Muscle of back (tissue), 13 donors: Measurements from ENCODE around the gene NOP10. TPM values are rescaled to one million over a fixed set of nuclear protein-coding genes. Genes with fewer than 3 reads are reported as not detected.
A peak's percentile ranks its signal among the peaks of the same experiment; 100 is the strongest.
"Not testable (repeated sequence)": the region's sequence is repeated elsewhere in the genome, so short reads cannot be mapped to it uniquely, and the experiment has no call there.

Source experiments
- DNase-seq, 3 donors: peaks; one replicate each; pipeline versions ENCODE4 v3.0.0 to v3.0.0-alpha.2; 2013
- long read RNA-seq, 9 donors: transcript quantifications; one replicate each; lab custom pipeline, GENCODE V29; 2026
- polyA plus RNA-seq, 10 donors: library from polyadenylated mRNA; unstranded; fragments of 120-200 nt; gene quantifications; one replicate each; pipeline ENCODE4 v1.2.1, GENCODE V29; 2013; ENCODE audit not compliant: insufficient read length in 10 of 10

NOP10 gene
- 100 to 1,000 TPM in 6 of 10 donors, 10 to 100 TPM in 4; 85.2 to 113 (median 101) TPM for polyA plus RNA-seq
- long read RNA-seq, donor 1, transcript NOP10-201 (2 exons, 554 nt): major isoform, 78 of 86 reads
- long read RNA-seq, donor 1, partial matches to known transcripts: 8 of 86 reads
- long read RNA-seq, donor 1, other reads (novel, unspliced or antisense): 0 of 86 reads
- long read RNA-seq, donor 2, transcript NOP10-201 (2 exons, 554 nt): major isoform, 86 of 87 reads
- long read RNA-seq, donor 2, partial matches to known transcripts: 0 of 87 reads
- long read RNA-seq, donor 2, other reads (novel, unspliced or antisense): 0 of 87 reads
- long read RNA-seq, donor 3: 0 reads
- long read RNA-seq, donor 4, transcript NOP10-201 (2 exons, 554 nt): major isoform, 69 of 69 reads
- long read RNA-seq, donor 4, partial matches to known transcripts: 0 of 69 reads
- long read RNA-seq, donor 4, other reads (novel, unspliced or antisense): 0 of 69 reads
- long read RNA-seq, donor 5, transcript NOP10-201 (2 exons, 554 nt): major isoform, 132 of 140 reads
- long read RNA-seq, donor 5, partial matches to known transcripts: 8 of 140 reads
- long read RNA-seq, donor 5, other reads (novel, unspliced or antisense): 0 of 140 reads
- long read RNA-seq, donor 6, transcript NOP10-201 (2 exons, 554 nt): major isoform, 93 of 93 reads
- long read RNA-seq, donor 6, partial matches to known transcripts: 0 of 93 reads
- long read RNA-seq, donor 6, other reads (novel, unspliced or antisense): 0 of 93 reads
- long read RNA-seq, donor 7, transcript NOP10-201 (2 exons, 554 nt): major isoform, 75 of 75 reads
- long read RNA-seq, donor 7, partial matches to known transcripts: 0 of 75 reads
- long read RNA-seq, donor 7, other reads (novel, unspliced or antisense): 0 of 75 reads
- long read RNA-seq, donor 8, transcript NOP10-201 (2 exons, 554 nt): major isoform, 80 of 80 reads
- long read RNA-seq, donor 8, partial matches to known transcripts: 0 of 80 reads
- long read RNA-seq, donor 8, other reads (novel, unspliced or antisense): 0 of 80 reads
- long read RNA-seq, donor 9, transcript NOP10-201 (2 exons, 554 nt): major isoform, 13 of 13 reads
- long read RNA-seq, donor 9, partial matches to known transcripts: 0 of 13 reads
- long read RNA-seq, donor 9, other reads (novel, unspliced or antisense): 0 of 13 reads

DNA sequence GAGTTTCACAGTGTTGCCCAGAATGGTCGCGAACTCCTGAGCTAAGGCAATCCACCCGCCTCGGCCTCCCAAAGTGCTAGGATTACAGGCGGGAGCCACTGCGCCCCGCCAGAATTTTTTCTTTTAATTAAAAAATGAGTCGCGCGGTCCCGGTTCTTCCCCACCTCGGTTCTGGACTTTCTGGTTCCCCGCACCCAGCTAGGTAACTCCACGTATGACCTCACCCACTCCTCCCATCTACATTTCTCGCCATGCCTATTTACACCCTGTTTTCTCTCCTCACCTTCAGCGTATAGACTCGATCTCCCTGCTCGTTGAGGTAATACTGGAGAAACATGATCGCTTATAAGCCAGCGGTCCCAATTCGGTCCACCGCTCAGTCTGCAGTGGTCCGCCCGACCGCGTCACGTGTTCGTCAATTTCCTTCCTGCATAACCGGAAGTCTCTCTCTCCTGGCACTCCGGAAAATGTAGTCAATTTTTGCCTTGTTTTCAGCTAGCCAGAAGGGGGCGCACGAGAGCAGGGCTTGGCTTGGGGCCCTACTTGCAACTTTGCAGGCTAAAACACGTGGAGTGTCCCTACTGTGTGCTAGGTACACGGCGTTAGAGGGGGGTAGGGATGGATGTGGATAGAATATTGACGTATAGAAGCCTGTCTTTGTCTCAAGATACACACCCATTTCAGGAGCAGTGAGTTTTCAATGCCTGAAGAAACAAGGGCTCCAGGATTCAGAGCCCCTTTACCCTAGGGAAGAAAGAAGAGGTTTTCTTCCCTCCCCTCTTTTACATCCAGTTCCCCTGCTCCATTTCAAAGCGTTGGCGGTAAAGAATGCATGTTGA, at the start of gene NOP10, which contains the start of gene NUTM1:
Gene NOP10, minus strand, starts transcription at position 400 of the 839 bp plus-strand sequence. Its CDS starts 63 bp downstream, at position 337.
Gene NUTM1, plus strand, starts transcription at position 579 of the 839 bp plus-strand sequence. CDS start 382 bp downstream, outside the sequence.
- DNase-seq: peak; percentile 90 to 97 (median 94)

DNA sequence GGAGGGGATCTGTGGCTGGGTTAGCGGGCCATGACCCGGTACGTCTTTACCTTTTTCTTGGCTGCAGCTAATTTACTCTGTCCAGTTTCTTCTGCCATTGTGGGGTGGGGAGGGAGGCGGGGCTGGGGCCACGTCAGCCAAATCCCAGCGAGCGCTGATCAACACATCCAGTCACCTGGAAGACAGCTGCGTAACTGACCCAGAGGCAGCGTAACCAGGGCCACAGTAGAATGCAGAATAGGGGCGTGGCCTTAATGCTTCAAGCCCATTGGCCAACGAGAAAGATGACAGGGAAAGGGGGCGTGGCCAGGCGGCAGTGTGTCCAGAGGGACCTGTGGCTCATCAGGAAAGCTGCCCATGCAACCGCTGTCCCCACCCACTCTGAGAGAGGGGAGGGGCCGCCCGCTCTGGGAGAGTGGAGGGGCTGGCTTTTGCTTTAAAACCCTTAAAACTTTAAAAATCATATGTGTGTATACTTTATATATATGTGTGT, 46.7 kb upstream of the NOP10 start:
- not testable (repeated sequence) for DNase-seq

DNA sequence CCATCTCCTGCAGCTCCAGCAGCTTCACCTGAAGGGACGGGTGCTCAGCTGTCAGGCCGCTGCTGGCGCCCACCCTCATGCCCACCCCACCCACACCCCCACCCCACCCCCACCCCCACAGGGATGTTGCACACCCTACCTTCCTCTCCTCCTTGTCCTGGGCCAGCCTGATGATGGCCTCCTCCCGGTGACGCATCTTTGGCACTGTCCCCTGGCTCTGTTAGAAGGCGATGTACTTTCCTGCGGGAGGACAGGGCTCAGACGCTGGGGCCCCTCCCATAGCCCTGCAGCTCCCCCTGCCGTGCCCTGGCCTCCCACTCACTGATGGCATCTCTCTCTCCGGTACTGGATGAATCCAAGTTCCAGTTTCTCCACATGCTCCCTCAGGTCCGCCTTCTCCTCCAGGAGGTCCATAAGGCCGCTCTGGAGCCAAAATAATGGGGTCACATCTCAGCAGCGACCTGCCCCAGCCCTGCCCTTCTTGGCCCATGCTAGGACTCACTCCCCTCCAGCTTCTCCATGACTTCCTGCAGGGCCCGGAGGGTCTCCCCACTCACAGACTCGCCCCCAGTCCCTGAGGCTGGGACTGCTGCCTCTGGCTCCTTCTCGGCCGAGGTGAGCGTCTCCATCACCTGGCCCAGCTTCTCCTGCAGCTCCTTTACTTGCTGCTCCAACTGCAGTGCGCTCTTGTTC, 39.0 kb upstream of the NOP10 start:
- not testable (repeated sequence) for DNase-seq

DNA sequence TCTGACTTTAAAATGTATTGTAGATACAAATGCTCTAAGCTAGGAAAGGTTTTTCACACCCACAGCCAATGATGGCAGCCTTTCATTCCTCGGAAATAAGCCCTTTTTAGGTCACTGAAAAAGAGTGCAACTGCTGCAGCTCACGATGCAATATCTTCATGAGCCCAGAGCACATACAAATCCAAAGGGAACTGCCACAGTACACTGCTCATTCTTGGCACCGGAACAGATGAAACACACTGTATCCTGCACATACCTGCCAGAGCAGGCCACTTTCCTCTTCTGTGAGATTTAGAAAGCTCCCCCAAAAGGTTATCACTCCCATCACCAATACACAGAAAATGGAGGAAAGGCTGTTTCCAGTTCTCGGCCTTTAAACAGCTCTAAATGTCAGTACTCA, 37.6 kb upstream of the NOP10 start:
- not testable (repeated sequence) for DNase-seq

DNA sequence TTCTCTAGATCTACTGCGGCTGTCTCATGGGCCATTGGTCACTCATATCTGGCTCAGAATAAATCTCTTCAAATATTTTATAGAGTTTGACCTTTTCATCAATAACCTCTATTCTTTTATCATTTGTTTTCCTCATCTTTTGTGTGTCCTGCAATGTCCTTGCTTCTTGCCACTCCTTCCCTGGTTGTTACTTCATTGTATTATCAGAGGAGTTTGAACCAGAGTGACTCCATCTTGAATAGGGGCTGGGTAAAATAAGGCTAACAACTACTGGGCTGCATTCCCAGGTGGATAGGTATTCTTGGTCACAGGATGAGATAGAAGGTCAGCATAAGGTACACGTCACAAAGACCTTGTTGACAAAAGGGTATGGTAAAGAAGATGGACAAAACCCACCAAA, 33.9 kb upstream of the NOP10 start:
- no peak for DNase-seq

DNA sequence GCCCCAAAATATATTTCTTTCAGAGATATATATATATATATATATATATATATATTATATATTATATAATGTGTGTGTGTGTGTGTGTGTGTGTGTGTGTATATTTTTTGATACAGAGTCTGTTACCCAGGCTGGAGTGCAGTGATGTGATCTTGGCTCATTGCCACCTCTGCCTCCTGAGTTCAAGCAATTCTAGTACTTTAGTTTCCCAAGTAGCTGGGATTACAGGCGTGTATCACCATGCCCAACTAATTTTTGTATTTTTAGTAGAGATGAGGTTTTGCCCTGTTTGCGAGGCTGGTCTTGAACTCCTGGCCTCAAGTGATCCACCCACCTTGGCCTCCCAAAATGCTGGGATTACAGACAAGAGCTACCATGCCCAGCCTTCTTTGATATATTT, 32.6 kb upstream of the NOP10 start:
- not testable (repeated sequence) for DNase-seq

DNA sequence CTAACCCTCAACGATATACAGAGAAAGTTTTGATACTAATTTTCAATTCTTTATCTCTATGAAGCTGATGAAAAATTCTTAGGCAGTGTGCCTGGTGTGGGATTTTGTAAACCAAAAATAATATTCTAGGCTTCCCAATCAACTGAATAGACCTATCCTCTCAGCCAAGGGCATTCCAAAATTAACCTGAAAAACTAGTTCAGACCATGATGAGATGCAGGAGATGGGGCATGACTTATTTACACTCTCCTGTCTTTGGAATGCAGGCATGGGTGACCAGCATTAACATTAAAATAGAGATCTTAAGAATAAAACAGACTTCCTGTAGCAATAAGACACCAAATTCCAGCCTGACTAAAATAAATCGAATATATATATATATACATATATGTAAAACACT, 31.9 kb upstream of the NOP10 start:
- DNase-seq: no peak

DNA sequence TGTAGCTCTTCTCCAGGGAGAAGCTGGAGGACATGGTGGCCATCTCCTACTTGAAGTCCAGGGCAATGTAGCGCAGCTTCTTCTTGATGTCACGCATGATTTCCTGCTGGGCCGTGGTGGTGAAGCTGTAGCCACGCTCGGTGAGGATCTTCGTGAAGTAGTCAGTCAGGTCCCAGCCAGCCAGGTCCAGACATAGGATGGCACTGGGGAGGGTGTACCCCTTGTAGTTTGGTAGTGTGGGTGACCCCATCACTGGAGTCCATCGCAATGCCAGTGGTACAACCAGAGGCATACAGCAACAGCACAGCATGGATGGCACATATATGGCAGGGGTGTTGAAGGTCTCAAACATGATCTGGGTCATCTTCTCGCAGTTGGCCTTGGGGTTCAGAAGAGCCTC, 31.0 kb upstream of the NOP10 start:
- no peak for DNase-seq

DNA sequence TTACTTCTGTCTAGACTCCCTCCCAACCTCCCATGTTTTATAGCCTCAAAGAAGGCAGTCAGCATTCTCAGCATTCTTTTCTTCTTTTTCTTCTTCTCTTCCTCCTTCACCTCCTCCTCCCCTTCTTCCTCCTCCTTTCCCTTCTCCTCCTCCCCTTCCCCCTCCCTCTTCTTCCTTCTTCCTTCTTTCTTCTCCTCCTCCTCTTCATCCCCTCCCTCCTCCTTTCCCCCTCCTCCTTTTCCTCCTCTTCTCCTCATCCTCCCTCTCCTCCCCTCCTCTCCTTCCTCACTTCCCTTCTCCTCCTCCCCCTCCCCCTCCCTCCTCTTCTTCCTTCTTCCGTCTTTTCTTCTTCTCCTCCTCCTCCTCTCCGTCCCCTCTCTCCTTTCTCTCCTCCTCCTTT, 27.7 kb upstream of the NOP10 start:
- no peak for DNase-seq

DNA sequence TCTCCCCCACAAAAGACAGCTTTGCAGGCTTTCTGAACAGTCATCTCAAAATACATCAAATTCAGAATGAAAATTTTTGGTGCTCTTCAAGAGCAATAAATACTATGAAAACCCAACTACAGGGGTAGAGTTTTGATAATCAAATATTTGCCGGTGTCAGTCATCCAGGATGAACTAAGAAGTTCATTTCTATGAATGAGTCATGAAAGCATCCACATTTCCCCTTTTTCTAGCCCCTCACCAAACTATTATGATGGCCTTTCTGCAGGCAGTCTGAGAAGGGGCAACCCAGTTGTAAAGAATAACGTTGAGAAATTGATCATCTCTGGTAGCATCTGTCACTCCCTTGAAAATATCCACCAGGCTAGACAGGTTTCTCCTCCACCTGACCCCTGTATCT, 27.2 kb upstream of the NOP10 start:
- DNase-seq: no peak

DNA sequence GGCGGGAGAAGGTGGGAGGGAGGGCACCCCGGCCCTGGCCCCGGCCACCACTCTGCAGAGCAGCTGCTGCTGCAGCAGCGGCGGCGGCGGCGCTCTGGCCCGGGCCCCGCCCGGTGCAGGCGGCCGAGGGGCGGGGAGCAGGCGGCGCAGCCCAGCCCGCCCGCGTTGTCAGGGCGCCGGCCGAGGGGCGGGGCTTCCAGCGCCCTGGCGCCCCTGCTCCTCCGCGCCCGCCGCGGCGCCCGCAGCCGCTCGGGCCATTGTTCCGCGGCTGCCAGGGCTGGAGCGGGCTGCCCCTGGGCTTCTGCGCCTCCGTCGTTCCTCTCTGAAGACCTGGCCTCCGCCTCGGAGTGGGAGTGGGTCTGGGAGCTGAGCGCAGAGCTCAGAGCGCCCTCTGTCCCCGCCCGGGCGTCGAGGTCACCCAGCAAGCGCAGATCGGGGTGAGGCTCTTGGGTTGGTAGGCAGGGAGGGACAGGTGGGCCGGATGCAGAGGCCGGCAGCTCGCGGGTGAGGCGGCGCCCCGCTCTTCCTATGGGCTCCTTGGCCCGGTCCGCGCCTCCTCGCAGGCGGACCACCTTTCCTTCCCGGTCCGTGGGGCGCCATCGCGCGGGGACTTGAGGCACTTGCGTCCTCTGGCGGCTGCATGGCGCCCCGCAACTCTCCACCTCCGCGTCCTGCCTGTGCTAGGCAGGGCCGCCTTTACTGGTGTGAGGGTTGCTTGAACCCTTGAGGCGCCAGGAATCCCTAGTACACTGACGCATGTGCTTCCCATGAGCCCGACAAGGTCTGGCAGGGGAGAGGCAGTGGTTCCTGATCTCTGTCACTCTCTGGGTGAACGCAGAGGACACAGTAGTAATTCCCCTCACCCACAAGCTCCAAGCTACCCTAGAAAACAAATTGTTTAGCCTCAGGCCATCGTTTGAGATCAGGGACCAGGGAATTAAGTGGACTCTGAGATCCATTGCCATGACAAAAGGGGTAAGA, 24.5 kb upstream of the NOP10 start, which contains the start of gene LPCAT4:
Gene LPCAT4, minus strand, starts transcription at position 96 of the 981 bp plus-strand sequence. CDS start 96 bp downstream, outside the sequence.
- DNase-seq: peak; percentile 79 to 96 (median 91)

DNA sequence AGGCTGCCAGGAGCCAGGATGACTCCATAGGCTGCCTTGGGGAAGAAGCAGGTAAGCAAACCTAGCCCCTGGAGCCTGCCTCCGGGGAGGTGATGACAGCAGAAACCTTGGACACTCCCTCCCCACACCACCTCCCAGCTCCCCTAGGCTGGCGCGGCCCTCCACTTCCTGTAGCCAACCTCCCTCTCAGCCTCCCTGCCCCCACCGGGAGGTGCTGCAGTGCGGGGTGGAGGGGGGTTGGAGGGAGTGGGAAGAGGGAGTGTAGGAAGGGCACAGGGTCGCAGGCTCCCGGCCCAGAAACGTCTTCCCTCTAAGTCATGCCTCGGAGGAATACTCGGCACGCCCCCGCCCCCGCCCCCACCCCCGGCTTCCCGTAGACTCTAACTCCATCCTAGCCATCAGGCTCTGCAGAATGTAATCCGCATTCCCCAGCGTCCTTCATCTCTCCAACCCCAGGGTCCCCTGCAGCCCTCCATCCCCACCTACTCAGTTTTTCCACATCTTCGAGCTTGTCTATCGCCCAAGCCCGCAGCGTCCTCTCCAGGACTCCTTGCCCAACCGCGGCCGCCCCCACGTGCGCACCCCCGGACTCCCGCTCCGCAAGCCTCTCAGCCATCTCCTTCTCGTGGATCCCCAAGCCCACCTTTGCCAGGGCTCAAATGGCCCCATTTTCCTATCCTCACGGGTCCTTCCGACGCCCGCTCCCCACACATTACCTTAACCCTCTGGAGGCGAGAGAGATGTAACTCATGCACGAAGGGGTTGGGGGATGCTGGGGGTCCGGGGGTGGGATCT, 23.5 kb upstream of the NOP10 start:
- DNase-seq: peak; percentile 41 to 70 (median 41)

DNA sequence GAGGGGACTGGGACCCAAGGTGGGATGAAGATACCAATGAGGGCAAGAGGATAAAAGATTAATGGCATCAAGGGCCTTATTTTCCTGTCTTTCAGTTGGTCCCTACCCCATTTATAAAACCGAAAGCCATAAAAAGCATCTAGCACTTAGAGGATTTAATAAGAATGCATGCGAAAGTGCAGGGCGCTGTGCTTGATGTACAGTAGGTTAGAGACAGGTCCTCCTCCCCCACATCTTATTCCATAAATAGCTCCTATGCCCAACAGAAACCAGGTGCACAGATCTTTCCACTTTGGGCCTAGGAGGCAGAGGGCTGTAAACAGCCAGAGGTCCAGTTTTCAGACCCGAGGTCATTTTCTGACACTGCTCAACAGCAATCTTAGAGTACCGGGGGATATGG, 22.9 kb upstream of the NOP10 start:
- DNase-seq: no peak

DNA sequence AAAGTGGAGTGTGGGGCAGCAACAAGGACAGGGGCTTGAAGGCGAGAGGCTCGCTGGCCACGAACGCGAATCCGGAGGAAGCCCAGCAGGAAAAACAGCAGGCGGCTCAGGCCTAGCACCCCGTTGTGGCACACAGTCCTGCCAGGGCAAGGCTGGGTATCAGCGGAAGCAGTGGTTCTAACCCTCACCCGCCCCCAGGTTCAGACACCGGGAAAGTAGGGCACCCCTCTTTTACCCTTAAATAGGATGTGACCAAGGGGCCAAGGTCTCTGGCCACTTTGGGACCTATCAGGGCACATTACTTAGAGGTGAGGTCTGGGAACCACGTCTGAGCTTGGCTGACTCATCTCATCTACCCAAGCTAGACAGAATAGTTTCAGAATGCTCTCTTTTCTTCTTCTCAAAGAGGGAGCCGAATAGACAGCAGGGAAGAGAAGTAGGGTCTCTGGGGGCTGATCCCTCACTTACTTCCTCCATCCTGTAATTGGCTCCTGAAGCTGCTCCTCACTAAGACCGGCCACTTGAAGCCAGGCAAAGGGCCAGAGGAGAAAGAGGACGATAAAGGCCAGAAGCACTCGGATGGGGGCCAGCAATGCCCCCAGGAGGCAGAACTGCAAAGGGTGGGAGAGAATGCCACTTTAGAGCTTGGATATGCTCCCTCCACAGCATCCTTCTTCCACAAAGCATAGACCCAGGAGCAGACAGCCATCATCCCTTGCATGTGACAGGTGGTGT, 22.3 kb upstream of the NOP10 start:
- DNase-seq: peak in 1 of 3 donors; percentile 25

DNA sequence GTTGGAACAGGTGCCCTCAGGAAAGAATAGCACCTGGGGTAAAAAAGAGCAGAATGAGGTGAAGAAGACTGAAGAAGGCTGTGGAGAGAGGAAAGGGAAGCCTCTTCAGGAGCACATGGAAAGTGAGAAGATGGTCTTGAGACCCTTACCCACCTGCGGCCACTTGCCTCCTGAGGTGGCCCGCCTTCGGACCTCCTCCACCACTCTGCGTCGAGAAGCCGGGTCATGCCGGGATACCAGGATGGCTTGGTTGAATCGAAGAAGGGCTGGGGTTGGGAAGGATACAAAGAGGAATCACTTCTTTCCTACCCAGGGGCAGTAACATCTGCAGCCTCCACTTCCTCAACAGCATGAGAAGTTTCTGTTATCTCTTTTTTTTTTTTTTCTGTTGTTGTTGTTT, 21.1 kb upstream of the NOP10 start:
- no peak for DNase-seq

DNA sequence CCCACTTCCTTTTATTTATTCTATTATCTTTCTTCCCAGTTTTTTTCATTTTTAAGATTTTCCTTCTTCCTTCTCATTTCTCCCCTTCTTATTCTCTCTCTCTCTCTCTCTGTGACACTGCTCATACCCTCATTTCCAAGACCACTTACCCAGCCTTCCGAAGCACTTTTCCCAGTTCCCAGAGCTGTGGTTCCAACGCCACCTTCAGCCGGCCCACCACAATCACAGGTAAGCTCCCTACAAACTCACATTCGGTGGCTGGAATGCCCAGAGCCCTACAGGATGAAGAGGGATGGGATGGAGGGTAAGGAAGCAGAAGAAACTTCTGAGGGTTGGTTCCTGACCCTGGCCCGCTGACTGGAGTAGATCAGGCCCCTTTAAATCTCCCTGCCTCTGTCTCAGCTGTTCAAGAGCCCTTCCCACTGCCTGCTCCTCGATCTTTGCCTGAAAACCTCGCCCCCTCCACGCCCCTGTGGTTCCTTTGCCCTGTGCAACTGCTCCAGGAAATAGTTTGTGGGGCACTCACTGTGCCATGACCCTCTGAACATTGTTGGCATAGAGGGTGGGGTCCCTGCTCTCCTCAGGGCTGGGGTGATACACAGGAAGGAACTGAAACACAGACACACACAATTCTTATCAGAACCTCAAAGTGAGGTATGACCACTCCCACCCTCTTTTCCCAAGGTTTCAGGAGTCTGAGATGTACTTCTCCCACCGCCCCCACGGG, 19.3 kb upstream of the NOP10 start:
- DNase-seq: no peak
